SK-N-SH (cell line): ENCODE measurements around the gene LGALS8. TPM values are rescaled to one million over a fixed set of nuclear protein-coding genes. Genes with fewer than 3 reads are reported as not detected.

Experiments used
- polyA plus RNA-seq, 3 experiments: library from polyadenylated mRNA; depleted of rRNA; stranded (reverse); fragments of >200 nt; gene quantifications; 2 replicates each; pipeline ENCODE4 v1.2.3, GENCODE V29; 2012

LGALS8 gene
- polyA plus RNA-seq, 1 of the 3 experiments (the other 2 are of a cell fraction): 18.9 TPM

Other genes starting within 250 kb of the LGALS8 start
- 0.79 and 1.3 TPM in 2 replicates for gene ERO1B, start 242.0 kb upstream of the LGALS8 start, polyA plus RNA-seq (2012; rRNA removed)
- not detected in 2 replicates for gene EDARADD, start 129.7 kb upstream of the LGALS8 start, polyA plus RNA-seq (2012; rRNA removed)
- gene HEATR1, start 80.5 kb downstream of the LGALS8 start, polyA plus RNA-seq (2012; rRNA removed): 10.6 and 15.2 TPM in 2 replicates
- gene ACTN2, start 162.5 kb downstream of the LGALS8 start, polyA plus RNA-seq (2012; rRNA removed): 0.10 and 0.15 TPM in 2 replicates